GM18951 (cell line): ENCODE results near the gene TIPIN.
"Not testable (repeated sequence)": the region's sequence is repeated elsewhere in the genome, so short reads cannot be mapped to it uniquely, and the experiment has no call there.

Experiments
- POLR2A ChIP-seq: IDR thresholded peaks from 4 replicates; pipeline ENCODE4 v1.6.1; 2011; ENCODE audit warnings: mild to moderate bottlenecking; ENCODE audit not compliant: insufficient read length, insufficient read depth; ENCODE audit errors: extremely low read depth
- in situ Hi-C: fragments of 300-500 bp; cut with MboI; formaldehyde crosslinking; loops from one replicate; pipeline ENCODE4 v1.12.0; 2022; ENCODE audit warnings: low sequenced_read_pairs, mixed read lengths, inconsistent platforms; ENCODE audit not compliant: unreplicated experiment

TIPIN gene

GRCh38 chr15:66389859-66390381, 33.4 kb upstream of the TIPIN start:
- in situ Hi-C loops = no loop called here
- no peak for TF ChIP-seq POLR2A

- in situ Hi-C loops = no loop called here
- TF ChIP-seq POLR2A = no peak
Observed at GRCh38 chr15:66389098-66389858, 32.8 kb upstream of the TIPIN start.

GRCh38 chr15:66388576-66388975, 32.1 kb upstream of the TIPIN start:
- no peak for TF ChIP-seq POLR2A

GRCh38 chr15:66388043-66388363, 31.5 kb upstream of the TIPIN start:
- in situ Hi-C loops = no loop called here
- no peak for TF ChIP-seq POLR2A

More at GRCh38 chr15:66388576-66388975, 32.1 kb upstream of the TIPIN start:
- in situ Hi-C loops = no loop called here

GRCh38 chr15:66387163-66388042, 30.9 kb upstream of the TIPIN start:
- no peak for TF ChIP-seq POLR2A
- in situ Hi-C loops = no loop called here

GRCh38 chr15:66386204-66387123, 30.0 kb upstream of the TIPIN start, which contains the start of gene MAP2K1:
MAP2K1 (plus strand) TSS chr15:66386912; CDS start chr15:66387348, 436 bp downstream.
- peak; percentile 73 for TF ChIP-seq POLR2A
- in situ Hi-C loops = no loop called here

GRCh38 chr15:66381376-66381775, 24.9 kb upstream of the TIPIN start:
- in situ Hi-C loops = not testable (repeated sequence)

GRCh38 chr15:66378814-66379430, 22.4 kb upstream of the TIPIN start:
- in situ Hi-C loops = no loop called here
- TF ChIP-seq POLR2A = no peak

GRCh38 chr15:66374179-66374578, 17.7 kb upstream of the TIPIN start:
- in situ Hi-C loops = no loop called here

GRCh38 chr15:66369773-66370651, 13.5 kb upstream of the TIPIN start:
- TF ChIP-seq POLR2A = no peak
- in situ Hi-C loops = no loop called here

More at GRCh38 chr15:66374179-66374578, 17.7 kb upstream of the TIPIN start:
- no peak for TF ChIP-seq POLR2A

- TF ChIP-seq POLR2A = no peak
- in situ Hi-C loops = no loop called here
Observed at GRCh38 chr15:66364944-66365528, 8.6 kb upstream of the TIPIN start.
